CD4-positive, alpha-beta T cell treated with Interleukin-15 for 4 hours (primary cell): ENCODE measurements around the gene PLOD3.

ENCODE experiments used
- DNase-seq: peaks from one replicate; pipeline ENCODE4 v3.0.0-alpha.2; 2020; ENCODE audit warnings: low spot score

Gene PLOD3

GRCh38 chr7:101164071-101164840, 53.1 kb downstream of the PLOD3 start:
- DNase-seq: no peak

GRCh38 chr7:101163279-101164070, 53.9 kb downstream of the PLOD3 start:
- no peak for DNase-seq

GRCh38 chr7:101162551-101163278, 54.7 kb downstream of the PLOD3 start:
- DNase-seq: no peak

GRCh38 chr7:101161692-101162471, 55.5 kb downstream of the PLOD3 start:
- DNase-seq: no peak

- DNase-seq: no peak
These were observed 56.5 kb downstream of the PLOD3 start for GRCh38 chr7:101160910-101161309.

- DNase-seq: no peak
These were observed 57.4 kb downstream of the PLOD3 start for GRCh38 chr7:101159696-101160674.

- no peak for DNase-seq
These were observed 60.4 kb downstream of the PLOD3 start for GRCh38 chr7:101156866-101157589.

GRCh38 chr7:101156277-101156676, 61.1 kb downstream of the PLOD3 start:
- DNase-seq: no peak
